NCI-H345 treated with DMSO at 0.1 percent for 48 hours (cell line): ENCODE measurements around the gene CD1D.
"Not testable (repeated sequence)": the region's sequence is repeated elsewhere in the genome, so short reads cannot be mapped to it uniquely, and the experiment has no call there.

Experiments
- DNase-seq: peaks from one replicate; lab custom pipeline; 2025; ENCODE audit not compliant: unreplicated experiment; lab: John Stamatoyannopoulos, UW

Gene CD1D

DNA sequence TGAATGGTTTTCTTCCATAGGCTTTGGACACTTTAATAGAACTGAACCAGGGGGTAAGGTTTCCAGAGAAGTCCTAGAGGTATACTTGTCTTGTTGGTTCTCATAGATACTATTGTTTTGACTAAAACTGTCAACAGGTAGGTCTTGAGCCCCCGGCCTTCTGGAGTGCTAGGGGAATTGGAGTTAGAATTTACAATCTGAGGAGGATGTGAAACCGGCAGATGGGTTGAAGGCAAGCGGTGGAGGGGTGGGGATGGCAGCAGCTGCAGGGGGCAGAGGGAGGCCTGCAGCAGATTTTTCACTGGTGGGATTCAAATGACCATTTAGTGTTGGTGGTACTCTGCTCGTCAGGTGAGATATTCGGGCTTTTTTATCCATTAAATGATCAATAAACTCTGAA, 4.3 kb upstream of the CD1D start:
- DNase-seq: no peak

DNA sequence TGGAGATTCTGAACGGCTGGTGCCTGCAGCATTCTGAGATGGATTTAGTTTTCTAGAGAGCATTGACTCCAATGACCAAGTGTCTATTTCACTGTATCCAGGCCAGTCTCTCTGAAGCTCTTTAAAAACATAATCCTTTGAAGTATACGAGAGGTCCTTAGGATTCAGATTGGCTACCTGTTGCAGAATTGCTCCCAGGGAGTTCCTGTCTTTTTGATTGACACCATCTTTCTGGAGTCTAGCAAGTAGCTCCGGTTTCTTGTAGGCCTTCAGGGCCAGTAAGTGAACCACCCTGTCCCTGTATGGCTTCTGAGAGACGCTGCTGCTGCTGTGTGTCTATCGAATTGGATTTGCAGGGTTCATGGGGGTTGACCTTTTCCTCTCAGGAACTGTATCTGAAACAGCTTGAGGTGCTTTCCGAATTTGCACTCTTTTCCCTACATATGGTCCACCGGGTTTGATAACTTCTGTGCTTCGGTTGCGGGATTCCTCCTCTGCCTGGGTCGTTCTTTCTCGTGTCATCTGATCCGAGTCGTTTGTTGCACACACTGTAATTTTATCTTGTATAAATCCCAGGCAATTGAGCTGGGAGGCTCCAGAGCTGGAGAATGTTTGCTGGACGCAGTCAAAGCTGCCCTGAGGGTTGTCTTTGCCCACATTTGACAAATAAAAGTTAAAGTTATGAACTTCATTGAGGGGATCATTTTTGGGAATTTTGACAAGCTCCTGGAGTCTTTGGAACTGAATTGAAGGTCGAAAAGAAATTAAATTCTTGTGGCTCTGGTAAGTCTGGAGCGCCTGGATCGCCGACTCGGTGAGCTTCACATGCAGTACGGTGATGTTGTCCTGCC, 3.6 kb upstream of the CD1D start:
- DNase-seq: not testable (repeated sequence)

DNA sequence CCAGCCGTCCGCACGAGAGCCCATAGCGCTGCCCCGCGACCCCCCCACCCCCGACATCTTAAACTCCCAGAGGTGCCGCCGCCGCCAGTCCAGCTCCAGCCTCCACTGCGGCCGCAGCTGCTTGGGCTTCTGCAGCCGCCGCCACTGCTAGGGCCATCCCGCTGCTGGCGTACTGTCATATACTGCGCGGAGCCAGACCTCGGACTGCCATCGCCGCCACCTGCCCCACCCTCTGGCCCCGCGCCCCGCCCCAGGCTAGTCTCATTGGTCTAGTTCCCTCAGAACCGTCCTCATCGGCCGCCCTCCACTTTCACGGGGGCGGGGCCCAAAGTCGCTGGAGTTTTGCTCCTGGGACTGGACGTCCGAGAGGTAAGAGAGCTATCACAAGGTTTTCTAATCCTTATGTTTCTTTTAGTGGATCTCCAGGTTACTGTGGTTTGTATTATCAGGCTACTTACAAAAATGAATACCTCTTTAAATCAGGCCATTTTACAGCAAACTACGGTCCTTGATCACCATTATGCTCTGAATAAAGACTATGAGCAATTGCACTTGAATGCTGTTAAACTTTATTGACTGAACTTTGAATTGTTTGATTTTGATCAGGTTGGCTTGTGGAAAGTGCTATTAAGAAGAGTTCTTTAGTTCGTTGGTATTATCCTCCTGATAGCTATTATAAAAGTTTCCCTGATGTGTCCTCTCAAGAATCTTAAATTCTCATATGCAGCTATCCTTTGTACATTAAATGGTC, 2.8 kb upstream of the CD1D start:
- DNase-seq: no peak

DNA sequence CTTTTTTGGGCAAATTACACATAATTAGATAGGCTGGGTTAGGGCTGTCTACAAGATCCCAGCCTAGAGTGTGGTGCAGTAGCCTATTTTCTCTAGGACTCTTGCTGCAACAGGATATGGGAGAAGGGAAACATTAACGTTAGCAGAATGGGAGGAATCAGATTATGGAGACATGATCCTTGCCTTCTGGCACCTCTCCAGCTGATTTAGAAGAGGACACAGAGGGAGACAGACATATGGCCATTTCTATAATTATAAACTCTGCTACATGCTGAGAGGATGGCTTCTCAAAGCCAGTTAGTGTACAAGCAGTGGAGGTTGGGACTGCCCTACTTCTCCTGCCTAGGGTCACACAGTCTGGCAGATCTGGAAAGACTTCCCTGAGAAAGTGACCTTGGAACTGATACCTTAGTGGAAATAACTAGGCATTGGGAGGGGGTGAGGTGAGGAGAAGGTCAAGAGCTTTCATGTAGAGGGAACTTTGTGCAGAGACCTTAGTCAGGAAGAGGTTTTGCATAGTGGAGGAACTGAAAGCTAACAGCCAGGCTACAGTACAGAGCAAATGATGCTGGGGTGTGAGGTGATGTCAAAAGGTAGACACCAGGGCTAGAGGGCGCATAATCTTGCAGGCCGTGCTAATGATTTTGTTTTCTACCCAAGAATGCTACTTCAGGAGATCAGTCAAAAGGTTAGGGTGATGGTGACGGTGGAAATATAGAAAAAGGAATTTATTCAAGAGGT, 1.2 kb upstream of the CD1D start:
- DNase-seq: no peak

DNA sequence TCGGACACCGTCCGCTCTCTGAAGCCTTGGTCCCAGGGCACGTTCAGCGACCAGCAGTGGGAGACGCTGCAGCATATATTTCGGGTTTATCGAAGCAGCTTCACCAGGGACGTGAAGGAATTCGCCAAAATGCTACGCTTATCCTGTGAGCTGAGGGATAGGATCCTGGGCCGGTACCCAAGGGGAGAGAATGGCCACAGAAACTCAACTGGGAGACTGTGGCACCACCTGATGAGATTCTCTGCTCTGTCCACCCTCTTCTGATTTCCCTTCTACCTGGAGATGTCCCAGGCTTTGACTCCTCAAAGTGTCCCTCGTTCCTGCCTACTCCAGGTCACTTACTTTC, 855 bp downstream of the CD1D start:
- DNase-seq: no peak

DNA sequence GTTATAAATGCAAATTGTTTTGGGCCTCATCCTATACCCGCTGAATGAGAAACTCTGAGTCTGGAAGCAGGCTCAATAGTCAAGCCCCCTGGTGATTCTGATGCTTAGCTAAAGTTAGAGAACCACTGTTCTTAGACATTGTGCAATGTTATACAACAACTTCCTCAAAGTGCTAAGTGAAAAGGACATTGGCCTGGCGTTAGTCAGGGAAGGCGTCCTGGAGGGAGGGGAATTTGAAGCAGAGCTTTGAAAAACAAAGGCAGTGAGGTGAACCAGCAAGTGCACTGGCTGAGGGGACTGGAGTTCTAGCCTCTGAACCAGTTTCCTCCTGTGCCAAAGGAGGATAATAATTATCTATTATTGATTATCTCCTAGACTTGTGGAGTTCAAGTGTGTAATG, 5.1 kb downstream of the CD1D start:
- DNase-seq: no peak

DNA sequence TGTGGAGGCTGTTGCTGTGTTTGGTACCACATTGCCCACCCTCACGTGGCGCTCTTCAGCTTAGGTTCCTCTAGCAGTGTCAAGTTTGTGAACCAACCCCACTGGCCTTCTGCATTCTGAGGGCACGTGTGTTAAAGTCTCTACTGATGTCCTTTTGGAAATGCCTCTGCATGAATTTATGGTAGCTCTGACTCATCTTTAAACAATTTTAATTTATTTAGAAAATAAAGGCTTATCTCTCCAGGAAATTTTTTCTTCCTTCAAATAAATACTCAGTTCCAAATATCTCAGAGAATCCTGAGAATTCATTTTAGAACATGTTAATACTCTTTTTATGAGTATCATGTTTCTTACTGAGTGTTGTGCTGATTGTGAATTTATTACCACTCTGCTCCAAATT, 5.5 kb downstream of the CD1D start:
- DNase-seq: no peak

DNA sequence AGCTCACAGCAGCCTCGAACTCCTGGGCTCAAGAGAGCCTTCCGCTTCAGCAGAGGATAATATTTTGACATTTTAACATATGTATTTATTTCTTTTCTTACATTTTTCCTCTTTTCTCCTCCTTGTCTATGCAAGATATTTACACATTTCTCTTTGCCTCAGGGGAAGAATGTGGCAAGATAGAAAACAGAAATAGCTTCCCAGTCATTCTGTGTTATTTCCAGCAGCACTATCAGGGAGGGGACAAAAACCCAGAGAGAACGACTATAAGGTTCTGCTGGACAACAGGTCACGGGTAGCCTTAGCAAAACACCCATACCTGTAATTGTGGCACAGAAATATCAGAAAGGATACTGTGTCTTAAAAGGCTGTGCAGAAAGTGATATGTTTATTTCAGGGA, 7.9 kb downstream of the CD1D start:
- no peak for DNase-seq

DNA sequence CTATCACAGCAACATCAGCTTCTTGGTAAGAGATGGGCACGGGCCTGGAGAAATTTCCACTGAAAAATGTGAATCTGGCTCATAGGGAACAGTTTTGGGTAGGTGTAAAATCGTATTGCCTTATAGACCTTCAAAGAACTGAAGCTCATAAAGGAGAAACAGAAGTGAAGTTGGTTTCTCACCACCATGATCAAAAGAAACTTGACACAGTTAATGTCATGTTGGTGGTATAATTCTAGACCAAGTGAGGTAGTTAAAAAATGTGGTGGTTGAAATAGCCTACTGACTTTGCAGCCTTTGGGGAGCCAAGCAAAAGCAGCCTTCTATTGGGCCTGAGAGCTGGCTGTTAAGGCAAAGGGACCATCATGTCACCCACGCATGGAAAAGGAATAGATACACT, 8.9 kb downstream of the CD1D start:
- no peak for DNase-seq

DNA sequence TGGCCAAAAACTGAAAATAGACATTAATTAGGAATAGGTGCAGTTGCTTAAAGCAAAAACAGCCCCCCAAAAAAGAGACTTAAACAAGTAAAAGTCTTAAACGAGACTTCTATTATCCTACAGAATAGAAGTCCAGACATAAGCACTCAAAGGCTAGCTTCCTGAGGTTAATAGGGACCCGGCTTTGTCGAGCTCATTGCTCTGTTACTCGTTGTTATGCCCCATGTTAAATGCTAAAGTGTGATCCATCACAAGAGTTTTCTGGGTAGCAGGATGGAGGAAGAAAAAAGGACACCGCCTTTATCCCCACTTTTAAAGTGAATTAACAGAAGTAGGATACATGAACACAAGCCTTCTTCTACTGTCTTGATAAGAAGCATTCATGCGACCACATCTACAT, 10.6 kb downstream of the CD1D start:
- no peak for DNase-seq

DNA sequence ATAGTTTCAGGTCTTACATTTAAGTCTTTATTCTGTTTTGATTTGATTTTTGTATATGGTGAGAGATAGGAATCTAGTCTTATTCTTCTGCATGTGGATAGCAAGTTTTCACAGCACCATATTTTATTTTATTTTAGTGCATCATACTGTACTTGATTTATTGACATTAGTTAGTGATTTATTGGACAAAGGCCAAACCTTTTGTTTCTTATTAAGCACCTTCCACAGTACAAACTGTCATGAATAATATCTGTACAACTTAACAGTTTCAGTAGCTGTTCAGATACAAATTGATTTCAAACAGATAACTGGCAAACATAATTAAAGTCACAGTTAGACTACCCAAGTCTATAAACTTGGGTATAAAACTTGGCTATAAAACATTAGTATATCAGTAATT, 15.8 kb downstream of the CD1D start:
- DNase-seq: no peak

DNA sequence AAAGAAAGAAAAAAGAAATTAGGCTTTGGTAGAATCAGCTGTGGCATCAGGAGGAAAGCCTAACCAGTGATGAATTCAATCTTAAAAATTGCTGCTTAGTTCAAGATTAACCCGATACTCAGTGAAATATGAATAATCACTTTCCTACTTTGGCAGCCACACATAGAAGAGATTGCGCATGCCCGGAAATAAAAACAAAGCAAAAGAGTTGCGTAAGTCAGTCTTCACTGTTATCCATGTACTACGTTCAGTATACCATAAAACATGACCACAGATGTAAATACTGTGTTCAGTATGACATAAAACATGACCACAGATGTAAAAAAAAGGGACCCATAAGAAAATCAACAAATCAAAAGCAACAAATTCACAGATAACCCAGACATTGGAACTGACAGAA, 19.2 kb downstream of the CD1D start:
- no peak for DNase-seq

DNA sequence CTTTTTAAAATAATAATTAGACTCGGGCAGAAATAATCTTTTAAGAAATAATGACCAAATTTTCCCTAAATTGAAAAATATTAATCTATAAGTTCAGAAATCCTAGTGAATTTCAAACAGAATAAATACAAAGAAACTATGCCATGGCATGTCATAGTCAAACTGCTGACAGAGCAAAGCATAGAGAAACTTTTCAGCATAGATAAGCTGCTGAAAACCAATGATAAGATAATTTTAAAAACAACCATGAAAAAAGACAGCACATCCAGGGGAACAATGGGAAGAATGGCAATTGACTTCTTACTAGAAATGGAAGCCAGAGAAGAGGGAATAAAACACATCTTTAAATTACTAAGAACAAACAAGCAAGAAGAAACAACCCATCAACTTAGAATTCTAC, 19.8 kb downstream of the CD1D start:
- no peak for DNase-seq

DNA sequence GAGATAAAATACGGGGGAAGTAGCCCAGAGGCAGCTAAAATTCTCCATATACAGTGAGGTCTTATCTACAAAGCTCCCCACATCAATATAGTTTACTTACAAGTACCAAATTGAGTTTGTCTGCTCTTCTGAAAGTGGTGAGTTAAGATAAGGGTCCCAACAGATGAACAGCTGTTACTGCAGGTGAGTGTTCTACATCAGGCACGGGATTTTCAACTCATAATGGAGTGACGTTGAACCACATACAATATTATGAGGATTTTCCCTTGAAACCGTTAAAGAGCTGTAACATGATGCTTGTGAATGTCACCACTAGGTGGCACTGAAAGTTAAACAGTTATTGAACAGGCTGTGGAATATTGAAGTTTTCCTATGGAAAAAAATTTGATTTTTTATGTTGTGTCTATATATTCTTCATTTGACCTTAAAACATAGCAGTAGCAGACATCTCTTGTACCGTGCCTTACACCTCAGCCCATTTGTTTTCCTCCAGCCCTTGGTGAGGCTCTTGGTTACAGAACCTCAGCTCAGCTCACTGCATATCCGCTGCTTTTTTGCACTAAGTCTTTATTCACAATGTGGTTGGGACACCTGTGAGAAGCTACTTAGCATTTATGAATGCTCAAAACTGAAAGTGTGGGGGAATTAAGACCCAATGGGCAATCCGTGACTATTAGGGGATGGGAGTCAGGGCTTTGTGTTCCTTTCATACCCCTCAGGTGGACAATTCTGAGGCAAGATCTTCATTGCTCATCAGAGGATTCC, 23.2 kb downstream of the CD1D start:
- DNase-seq: peak; percentile 10

DNA sequence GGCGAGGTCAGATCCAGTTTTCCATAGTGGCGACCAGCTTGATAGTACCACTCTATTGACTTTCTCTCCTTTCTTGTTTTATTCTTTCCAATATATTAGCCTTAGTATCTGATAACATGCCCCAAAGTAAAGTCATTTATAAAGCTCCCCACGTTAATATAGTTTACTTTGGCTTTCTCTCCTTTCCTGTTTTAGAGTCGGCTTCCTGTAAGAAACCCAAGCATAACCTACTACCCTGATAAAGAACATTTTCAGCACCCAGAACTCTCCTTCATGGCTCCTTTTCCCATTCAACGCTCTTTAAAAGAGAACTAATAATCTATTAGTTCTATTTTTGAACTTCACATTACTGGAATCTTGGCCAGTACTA, 23.7 kb downstream of the CD1D start:
- DNase-seq: no peak

DNA sequence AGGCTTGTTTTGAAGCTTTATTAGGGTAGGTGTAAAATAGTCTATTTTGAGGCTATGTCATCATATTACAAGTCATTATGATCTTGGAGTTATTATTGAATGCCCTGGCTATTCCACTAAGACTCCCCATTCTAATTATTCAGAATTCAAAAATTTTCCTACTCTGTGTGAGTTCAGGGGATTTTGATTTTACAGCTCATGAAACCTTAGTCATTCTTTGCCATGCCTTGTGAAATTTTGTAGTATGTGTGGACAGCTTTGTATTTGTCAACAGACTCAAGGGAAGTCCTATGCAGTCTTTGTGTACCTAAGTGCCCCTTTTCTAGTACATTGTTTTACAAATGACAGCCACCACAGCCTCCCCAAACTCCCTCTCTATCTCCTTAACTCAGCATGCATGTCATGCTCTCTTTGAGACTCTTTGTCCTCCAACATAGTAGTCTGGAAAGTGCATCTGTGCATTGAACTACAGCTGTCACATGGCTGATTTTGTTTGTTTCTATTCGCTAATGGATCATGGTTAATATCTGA, 28.0 kb downstream of the CD1D start:
- DNase-seq: no peak

DNA sequence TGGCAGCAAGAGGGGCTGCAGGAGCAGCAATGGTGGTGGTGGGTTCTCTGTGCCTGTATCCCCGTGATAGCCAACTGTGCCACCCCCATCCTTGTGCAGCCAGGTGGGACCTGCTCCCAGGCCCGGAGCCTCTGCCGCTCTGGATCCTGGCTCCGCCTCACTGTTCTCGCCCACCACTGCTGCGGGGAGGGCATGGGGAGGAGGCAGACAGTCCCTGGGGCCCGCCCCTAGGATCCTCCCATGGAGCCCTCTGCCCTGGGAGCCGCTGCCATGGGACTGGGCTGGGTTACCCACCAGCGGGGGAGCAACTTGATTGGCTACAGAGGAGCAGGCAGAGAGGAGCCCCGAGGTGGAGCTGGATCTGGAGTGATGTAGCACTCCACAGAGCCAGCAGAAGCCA, 31.6 kb downstream of the CD1D start:
- no peak for DNase-seq

DNA sequence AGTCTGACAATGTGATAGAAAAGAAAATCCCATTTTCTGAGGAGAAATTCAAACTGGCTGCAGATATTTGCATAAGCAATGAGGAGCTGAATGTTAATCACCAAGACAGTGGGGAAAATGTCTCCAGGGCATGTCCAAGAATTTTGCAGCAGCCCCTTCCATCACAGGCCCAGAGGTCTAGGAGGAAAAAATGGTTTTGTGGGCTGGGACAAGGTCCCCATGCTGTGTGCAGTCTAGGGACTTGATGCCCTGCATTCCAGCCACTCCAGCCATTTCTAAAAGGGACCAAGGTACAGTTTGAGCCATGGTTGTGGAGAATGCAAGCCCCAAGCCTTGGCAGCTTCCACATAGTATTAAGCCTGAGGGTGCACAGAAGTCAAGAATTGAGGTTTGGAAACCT, 42.8 kb downstream of the CD1D start:
- not testable (repeated sequence) for DNase-seq

DNA sequence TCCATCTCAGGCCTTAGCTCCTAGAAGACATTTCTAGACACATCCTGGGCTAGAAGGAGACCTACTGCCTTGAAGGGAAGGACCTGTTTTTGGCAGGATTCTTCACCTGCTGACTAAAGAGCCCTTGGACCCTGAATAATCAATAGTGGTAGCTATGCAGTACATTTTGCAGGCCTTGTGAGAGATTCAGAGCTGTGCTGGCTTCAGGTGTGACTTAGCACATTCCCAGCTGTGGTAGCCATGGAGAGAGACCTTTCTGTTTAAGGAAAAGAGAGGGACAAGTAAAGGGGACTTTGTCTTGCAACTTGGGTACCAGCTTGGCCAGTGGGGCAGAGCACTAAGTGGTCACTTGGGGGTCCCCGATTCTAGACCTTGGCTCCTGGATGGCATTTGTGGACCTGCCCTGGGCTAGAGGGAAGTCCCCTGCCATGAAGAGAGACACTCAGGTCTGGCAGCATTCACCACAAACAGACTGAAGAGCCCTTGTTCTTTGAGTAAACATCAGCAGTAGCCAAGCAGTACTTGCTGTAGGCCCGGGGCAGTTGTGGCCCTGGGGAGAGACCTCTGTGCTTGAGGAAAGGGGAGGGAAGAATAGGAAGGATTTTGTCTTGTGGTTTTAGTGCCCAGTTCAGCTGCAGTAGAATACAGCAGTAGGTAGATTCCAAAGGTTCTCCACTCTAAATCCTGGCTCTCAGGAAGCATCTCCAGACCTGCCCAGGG, 47.4 kb downstream of the CD1D start:
- no peak for DNase-seq
